Stimulated activated naive CD4-positive, alpha-beta T cell treated with Interleukin-2 at 50 U/mL for 16 hours (primary cell): Measurements from ENCODE around the gene TRIM7.
A peak's percentile ranks its signal among the peaks of the same experiment; 100 is the strongest.

Experiments
- DNase-seq: peaks from one replicate; lab custom pipeline; 2025; lab: John Stamatoyannopoulos, UW

TRIM7 gene

DNA sequence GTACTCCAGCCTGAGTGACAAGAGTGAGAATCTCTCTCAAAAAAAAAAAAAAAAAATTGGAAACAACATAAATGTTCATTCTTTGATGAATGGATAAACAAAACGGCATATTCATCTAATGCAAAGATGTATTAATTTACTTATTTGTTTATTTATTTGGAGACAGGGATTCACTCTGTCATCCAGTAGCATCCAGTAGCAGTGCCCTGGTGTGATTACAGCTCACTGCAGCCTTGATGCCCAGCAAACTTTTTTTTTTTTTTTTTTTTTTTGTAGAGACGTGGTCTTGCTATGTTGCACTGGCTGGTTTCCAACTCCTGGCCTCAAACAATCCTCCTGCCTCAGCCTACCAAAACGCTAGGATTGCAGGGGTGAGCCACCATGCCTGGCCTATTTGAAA, 33.2 kb downstream of the TRIM7 start:
- DNase-seq: no peak

DNA sequence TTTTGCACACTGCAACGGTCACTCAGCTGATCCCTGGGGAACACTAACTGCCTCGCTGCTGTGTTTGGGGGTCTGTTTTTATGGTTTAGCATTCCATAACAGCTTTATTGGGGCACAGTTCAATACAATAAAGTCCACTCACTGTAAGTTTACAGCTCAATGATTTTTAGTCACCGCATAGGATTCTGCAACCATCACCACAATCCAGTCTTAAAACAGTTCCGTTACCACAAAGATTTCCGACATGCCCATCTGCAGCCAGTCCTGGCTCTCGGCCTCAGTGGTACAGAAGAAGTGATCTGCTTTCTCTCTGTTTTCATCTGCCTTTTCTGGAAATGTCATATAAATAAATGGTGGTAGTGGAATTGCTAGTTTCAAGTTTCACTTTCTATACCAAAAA, 34.0 kb downstream of the TRIM7 start:
- DNase-seq: no peak

DNA sequence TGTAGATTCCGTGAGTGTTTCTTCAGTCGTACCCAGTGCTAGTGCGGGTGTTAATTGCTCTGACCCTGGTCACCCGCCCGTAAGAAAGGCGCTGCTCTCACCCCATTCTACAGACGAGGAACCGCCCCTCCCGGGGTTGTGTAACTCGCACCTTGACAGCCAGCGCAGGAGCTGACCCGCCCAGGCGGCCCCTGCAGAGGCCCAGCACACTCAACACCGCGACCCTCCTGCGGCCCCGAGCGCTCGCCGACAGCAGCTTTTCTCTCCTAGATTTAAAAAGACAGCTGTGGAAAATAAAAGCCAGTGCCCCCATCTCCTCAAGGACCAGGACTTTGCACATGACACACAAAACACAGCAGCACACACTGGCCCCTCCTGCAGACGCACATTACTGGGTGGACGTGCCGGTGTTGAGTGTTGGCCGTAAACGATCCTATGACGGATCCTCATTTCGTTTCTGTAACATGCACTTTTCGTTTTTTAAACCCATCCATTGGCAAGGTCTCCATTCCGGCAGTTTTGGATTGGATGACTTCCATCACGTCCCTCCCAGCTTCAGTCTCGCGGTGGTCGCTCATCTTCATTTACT, 34.7 kb downstream of the TRIM7 start:
- DNase-seq: no peak

DNA sequence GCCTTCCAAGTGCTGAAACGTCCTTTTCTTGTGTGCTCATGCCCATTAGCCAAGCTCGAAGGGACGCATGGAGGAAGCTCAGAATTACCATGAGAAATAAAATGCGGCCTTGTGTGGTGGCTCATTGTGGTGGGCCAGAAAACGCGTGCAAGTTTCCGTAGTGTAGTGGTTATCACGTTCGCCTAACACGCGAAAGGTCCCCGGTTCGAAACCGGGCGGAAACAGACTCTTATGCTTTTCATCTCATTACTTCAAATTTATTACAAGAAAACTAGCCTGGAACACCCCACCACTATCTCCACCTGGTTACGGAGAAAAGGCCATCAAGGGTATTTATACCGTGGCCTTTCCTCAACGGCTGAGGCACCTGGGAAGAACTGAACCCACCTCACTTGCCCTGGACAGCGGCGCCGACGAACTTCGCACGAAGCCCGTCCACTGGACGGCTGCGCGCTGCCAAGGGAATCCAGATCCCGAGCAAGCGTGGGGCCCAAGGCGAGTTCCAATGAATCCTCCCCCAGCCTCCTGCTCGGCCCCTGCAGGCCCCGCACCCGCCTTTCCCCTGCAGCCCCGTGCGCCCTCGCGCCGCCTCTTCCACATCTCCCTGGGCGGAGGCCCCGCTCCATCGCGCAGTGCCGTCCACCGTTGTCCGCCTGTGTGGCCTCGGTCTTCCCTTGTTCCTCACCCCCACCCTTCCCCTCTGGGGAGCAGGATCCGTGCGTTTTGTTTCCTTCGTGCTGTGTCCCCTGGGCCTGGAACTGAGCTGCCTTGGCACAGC, 35.3 kb downstream of the TRIM7 start:
- DNase-seq: peak; percentile 26

DNA sequence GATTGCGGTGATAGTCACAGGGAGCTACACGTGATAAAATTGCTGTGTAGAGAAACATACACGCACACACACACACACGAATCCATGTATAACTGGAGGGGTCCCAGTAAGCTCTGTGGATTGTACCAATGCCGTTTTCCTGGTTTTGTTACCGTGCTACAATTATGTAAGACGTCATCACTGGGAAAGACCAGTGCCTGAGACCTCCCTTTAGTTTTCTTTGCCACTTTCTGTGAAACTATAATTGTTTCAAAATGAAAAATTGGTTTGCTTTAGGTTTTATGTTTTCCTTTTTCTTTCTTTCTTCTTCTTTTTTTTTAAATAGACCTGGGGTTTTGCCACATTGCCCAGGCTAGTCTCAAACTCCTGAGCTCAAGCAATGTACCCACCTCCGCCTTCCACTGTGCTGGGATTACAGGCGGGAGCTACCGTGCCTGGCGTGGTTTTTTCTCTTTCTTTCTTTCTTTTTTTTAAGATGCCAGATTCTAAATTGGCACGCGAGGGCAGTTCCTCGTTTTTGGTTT, 36.3 kb downstream of the TRIM7 start:
- DNase-seq: no peak

DNA sequence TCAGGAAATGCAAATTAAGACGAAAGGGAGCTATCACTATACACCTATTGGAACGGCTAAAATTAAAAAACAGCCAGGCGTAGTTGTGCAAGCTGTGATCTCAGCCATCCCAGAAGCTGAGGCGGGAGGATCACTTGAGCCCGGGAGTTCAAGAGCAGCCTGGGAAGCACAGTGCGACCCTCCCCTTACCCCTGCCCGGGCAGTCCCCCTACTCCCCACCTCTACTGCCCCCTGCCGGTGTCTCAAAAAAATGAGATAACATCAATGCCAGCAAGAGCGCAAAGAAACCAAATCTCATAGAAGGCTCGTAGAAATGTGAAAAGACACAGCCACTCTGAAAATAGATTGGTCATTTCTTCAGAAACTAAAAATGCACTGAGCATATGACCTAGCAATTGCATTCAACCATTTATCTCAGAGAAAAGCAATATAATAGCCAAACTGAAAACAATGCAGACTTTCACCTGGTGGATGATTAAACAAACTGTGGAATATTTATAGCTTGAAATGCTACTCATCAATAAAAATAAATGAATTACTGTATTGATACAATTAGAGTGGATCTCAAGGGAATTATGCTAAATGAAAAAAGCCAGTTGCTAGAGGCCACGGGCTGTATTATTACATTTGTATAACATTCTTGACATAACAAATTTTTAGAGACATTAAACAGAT, 37.0 kb downstream of the TRIM7 start:
- DNase-seq: no peak

DNA sequence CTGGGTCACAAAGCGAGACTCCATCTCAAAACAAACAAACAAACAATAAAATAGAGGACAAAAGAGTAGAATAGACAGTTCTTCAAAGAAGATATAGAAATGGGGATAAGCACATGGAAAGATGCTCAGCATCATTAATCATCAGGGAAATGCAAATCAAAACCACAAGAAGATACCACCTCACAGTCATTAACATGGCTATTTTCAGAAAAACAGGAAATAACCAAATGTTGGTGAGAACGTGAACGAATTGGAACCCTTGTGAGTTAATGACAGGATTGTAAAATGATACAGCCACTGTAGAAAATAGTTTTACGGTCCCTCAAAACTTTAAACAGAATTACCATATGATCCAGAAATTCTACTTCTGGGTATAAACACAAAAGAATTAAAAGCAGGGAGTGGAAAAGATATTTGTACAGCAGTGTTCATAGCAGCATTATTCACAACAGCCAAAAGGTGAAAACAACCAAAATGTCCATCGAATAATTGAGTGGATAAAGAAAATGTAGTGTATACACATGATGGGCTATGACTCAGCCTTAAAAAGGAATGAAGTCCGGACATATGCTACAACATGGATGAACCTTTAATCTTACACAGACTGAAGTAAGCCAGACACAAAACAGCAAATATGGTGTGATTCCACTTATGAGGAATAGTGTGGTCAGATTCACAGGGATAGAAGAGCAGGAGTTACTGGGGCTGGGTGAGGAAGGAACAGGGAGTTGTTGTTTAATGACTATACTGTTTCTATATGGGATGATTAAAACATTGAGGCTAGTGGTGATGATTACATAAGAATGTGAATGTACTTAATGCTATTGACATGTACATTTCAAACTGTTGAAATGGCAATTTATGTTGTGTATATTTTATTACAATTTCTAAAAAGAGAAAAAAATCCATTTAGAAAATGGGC, 37.9 kb downstream of the TRIM7 start:
- no peak for DNase-seq

DNA sequence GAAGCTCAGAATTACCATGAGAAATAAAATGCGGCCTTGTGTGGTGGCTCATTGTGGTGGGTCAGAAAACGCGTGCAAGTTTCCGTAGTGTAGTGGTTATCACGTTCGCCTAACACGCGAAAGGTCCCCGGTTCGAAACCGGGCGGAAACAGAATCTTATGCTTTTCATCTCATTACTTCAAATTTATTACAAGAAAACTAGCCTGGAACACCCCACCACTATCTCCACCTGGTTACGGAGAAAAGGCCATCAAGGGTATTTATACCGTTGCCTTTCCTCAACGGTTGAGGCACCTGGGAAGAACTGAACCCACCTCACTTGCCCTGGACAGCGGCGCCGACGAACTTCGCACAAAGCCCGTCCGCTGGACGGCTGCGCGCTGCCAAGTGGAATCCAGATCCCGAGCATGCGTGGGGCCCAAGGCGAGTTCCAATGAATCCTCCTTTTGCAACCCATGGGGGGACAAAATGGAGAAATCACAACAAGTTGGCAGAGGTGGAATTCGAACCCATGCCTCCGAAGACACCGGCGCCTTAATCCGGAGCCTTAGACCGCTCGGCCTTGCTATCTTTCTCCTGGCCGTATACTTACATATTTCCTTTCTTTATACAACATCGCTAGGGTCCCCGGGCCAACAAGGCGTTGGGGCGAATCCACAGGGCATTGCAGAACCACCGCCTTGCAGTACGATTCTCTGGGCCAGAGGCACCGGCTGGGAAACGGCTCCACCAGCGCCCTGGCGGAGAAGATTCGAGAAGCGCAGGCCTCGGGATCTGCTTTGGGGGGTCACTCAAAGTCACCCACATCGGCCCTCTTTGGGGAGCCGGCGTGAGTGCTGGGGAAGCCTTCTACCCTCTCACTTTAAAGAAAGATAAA, 40.7 kb downstream of the TRIM7 start:
- no peak for DNase-seq

DNA sequence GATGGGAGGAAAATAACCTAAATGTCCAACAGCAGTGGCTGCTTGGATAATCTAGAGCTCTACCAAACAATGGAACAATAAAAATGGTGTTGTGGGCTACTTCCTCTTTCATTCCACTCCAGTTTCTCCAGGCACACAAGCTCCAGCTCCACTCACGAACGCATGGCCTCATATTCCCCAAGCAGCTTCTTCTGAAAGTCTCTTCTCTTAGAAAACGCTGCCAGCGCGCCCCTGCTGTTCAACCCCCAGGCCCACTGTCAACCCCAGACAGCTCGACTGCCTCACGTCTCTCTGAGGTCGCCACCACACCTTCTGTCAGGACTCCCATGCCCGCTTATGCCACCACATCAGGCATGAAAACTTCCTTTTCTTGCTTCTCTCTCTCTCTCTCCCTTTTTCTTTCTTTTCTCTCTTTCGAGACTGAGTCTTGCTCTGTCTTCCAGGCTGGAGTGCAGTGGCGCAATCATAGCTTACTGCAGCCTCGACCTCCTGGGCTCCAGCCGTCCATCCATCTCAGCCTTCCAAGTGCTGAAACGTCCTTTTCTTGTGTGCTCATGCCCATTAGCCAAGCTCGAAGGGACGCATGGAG, 41.4 kb downstream of the TRIM7 start:
- DNase-seq: no peak

DNA sequence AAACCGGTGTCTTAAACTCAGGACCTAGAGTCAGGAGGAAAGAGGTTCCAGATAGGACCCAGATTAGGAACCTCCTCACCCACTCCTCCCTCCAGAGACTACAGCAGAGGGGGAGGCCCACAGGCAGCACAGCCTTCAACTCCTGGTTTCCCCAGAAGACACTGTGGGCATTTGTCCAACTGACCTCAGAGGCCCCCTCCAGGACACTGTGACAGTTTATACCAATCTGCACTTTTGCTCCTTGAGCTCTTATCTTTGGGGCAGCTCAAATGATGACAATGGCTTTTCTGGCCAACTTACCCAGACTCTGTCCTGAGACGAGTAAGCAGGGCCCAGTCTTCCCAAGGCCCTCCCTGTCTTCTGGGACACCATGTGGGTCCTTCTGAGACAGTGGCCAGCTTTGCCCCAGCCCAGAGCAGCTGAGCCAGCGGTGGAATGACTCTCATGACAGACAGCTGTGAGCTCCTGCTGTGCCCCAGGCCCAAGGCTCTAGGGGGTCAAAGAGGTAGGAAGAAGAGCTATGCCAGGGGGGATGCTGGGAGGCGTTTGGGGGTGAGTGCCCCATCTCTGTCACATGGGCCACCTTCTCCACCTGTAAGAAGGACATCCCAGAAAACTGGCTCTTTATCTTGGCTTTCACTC, 43.3 kb downstream of the TRIM7 start:
- no peak for DNase-seq

DNA sequence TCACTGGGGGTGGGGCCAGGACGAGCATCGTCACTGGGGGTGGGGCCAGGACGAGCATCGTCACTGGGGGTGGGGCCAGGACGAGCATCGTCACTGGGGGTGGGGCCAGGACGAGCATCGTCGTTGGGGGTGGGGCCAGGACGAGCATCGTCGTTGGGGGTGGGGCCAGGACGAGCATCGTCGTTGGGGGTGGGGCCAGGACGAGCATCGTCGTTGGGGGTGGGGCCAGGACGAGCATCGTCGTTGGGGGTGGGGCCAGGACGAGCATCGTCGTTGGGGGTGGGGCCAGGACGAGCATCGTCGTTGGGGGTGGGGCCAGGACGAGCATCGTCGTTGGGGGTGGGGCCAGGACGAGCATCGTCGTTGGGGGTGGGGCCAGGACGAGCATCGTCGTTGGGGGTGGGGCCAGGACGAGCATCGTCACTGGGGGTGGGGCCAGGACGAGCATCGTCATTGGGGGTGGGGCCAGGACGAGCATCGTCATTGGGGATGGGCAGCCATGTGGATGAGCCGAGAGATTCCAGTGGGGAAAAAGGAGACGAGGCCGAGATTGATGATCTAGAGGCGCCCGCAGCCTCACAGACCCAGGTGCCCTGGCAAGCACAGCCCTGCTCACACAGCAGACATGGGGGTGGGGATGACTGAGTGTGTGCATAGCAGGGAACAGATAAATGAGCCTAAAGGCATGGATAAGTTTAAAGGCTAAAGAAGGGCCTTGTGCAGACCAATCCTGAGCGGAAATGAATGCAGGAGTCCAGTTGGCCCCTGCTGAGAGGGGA, 44.1 kb downstream of the TRIM7 start:
- peak; percentile 41 for DNase-seq

DNA sequence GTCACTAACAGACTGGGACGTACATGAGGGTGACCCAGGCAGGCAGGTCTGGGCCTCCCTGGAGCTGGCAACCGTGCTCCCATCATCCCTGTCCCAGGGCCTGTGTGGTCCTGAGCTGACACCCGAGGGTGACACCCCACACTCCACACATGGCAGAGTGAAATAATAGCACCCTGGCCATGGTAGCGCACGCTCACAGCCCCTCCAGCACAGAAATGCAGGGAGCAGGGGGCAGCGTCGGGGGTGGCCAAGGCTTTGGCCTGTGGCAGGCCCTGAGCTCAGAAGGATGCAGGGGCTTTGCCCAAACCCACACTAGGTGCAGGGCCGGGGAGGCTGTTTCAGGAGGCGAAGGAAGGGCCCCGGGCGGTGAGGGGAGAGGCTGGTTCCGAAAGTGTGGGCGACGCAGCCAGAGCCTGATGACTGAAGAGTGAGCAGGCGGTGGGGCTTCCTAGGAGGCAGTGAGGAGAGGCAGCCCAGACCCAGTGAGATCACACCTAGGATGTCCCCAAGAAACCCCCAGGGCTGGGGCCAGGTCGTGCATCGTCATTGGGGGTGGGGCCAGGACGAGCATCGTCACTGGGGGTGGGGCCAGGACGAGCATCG, 44.7 kb downstream of the TRIM7 start:
- peak; percentile 78 for DNase-seq

DNA sequence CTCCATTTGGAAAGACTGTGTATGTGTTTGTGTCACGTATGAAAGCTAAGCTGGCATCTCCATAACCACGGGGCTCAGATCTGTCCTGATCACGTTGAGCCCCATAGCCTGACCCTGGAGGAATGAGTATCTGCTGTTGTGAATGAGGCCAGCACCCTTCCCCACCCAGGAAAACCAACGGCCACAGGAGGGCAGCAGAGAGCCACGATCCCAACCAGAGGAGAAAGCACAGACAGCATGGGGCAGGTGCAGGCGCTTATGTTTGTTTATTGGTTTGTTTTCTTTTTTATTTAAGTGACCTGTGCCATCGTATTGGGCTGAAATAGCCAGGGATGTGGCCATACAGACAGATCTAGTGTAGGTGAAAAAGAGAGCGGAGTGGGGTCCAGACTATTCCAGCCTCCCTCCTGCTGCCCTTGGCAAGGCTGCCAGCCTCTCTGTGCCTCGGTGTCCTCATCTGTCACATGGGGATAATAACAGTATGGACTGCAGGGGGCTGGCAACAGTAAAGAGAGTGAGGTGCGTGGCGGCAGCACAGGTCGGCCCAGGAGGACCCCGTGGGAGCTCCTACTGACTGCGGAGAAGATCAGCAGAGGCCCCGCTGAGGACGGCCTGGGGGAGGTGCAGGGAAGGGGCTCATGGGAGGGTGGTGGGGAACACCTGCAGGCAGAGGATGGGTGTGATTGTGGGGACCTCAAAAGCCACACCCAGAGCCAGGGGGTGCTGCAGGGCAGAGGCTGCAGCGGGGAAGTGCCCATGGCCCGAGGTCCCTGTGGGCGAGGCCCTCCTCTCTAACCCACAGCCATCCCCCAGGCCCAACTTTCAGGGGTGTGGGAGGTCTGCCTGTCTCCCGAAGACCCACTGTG, 45.5 kb downstream of the TRIM7 start:
- DNase-seq: peak; percentile 86

DNA sequence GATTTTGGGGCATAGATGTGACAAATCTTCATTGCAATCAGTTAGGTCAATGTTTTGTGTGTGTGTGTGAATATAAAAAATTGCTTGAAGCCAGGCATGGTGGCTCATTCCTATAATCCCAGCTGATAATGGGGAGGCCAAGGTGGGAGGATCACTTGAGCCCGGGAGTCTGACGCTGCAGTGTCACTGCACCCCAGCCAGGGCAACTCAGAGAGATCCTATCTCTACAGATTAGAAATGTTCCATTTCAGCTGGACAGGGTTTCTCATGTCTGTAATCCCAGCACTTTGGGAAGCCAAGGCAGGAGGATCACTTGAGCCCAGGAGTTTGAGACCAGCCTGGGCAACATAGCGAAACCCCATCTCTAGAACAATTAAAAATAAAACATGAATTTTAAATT, 46.1 kb downstream of the TRIM7 start:
- DNase-seq: no peak

DNA sequence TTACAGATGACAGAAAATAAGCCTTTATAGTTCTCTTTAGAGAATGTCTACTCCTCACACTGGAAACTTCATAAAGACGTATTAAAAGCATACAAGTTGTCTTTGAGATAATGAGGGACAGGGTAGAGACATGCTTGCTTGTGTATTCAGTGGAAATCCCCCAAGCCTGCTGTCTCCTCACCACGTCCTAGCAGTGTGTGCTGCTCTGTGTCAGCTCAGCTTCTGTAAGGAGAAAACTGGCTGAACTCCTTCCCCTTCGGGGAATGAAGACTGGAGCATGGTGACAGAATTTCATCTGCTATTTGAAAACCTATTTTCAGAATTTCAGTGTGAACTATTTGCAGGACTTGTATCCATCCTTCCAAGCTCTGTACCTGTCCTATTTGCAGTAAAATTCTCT, 48.2 kb downstream of the TRIM7 start:
- DNase-seq: no peak

DNA sequence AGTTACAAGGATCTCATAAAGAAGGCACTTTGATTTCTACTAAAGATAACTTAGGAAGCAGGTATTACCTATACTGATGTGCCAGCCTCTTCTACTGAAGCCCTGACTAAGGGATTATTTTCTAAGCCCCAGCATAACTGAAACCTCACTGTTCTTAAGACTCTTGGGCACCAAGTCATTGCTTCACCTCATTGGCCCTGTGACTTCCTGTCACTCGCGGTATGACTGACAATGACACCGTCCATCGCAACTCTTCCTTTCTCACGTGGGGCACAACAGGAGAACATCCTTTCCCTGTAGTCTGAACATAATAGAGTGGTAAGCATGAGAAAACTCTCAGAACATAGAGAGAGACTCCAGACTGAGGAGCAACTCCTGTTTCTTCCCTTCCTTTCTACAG, 51.2 kb downstream of the TRIM7 start:
- DNase-seq: no peak

DNA sequence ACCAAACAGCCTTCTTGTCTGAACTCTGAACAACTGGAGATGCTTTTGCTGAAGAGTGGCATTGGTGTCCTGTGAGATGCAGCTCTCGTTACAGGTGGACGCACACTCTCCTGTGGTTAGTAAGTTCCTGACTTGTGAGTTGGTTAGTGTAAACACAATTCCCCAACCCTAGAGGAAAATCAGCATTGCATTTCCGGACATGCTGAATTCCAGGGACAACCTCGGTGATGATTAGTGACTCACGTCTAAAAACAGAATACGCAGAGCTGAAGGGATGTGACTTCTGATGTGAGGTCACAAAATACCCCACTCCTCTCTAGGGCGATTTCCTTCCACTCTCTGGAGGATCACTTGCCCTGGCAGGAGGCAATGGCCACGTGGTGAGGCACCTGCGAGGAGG, 52.6 kb downstream of the TRIM7 start:
- no peak for DNase-seq

DNA sequence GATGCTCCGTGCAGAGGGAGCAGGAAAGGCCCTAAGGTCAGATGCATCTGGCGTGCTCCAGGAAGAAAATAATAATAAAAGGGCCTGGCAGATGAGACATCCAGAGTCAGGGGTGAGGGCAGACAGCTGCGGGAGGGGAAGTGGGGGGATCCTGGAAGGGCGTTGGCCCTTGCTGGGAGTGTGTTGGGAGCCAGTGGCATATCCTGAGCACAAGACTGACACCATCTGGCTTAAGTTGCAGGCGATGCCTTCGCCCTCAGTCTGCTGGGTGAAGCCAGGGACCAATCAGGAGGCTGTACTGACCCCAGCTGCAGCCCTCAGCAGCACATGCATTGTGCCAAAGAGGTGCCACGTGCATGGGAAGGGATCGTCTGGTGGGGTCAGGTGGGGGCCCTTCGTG, 53.9 kb downstream of the TRIM7 start:
- no peak for DNase-seq
